ENCODE results near the gene KCNN4. TPM values are rescaled to one million over a fixed set of nuclear protein-coding genes. Genes with fewer than 3 reads are reported as not detected.

KCNN4 gene
- total RNA-seq, 1 experiment from 2014 or later = 45.9 TPM

DNA sequence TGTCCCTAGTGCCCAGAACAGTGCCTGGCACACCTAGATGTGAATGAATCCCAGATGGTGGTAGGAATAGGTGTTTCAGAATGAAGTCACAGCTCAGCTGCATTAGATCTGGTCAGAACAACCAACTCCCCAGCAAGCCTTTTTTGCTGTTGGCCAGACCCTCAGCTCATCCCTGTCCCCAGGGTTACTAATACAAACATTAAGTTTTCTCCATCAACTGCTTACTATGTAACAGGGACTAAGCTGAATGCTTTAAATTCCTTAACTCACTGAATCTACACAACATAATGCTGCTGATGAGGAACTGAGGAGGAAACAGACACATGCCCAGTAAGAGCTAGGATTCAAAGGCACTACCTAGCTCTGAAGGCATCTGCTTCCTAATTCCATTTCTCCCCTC is 44.8 kb downstream of the KCNN4 start:
- H3K4me1 Mint-ChIP-seq (ENCODE audit: insufficient read depth, unreplicated experiment) = peaks cover 22% of the 10 kb centered on the region
- POLR2A ChIA-PET = interaction anchor here (1.1 to 1.2 kb wide), 2 partner anchors 21 to 44 kb away, joined by 3 read pairs; no protein-coding TSS in a partner anchor
- peaks cover 71% of the 10 kb centered on the region for H3K36me3 Mint-ChIP-seq (ENCODE audit: insufficient read depth, unreplicated experiment)
- no peak overlapping the region for H3K4me3 Mint-ChIP-seq (ENCODE audit: unreplicated experiment)
- no peaks in the 10 kb centered on the region for H3K27me3 Mint-ChIP-seq (ENCODE audit: insufficient read depth, unreplicated experiment)
- intact Hi-C loops (cut with micrococcal nuclease) = no loop called here
- peak overlapping the region; percentile 9 for H3K27ac Mint-ChIP-seq (ENCODE audit: low read depth, unreplicated experiment)
- BruUV-seq (replicated peaks) = no TSS peak
- TF ChIP-seq, protein P1, sequence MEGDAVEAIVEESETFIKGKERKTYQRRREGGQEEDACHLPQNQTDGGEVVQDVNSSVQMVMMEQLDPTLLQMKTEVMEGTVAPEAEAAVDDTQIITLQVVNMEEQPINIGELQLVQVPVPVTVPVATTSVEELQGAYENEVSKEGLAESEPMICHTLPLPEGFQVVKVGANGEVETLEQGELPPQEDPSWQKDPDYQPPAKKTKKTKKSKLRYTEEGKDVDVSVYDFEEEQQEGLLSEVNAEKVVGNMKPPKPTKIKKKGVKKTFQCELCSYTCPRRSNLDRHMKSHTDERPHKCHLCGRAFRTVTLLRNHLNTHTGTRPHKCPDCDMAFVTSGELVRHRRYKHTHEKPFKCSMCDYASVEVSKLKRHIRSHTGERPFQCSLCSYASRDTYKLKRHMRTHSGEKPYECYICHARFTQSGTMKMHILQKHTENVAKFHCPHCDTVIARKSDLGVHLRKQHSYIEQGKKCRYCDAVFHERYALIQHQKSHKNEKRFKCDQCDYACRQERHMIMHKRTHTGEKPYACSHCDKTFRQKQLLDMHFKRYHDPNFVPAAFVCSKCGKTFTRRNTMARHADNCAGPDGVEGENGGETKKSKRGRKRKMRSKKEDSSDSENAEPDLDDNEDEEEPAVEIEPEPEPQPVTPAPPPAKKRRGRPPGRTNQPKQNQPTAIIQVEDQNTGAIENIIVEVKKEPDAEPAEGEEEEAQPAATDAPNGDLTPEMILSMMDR (IDR thresholded peaks at IDR 0.05; ENCODE audit: unreplicated experiment) = no peak
- CTCF ChIA-PET = interaction anchor here (1.0 to 1.9 kb wide), 2 partner anchors 10 to 49 kb away, joined by 4 to 8 read pairs; no protein-coding TSS in a partner anchor
- DNase-seq (ENCODE audit: unreplicated experiment) = no peak
- H3K9me3 Mint-ChIP-seq (ENCODE audit: unreplicated experiment) = no peaks in the 10 kb centered on the region

DNA sequence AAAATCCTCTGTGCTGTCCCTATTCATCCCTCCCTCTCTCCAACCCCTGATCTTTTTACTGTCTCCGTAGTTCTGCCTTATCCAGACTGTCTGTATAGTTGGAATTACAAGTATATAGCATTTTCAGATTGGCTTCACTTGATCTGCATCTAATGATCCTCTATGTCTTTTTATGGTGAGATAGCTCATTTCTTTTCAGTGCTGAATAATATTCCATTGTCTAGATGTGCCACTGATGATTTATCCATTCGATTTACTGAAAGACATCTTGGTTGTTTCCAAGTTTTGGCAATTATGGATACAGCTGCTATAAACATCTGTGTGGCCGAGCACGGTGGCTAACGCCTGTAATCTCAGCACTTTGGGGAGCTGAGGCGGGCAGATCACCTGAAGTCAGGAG is 45.8 kb downstream of the KCNN4 start:
- Mint-ChIP-seq H3K27ac (ENCODE audit: low read depth, unreplicated experiment) (no peak overlapping the region), H3K27me3 (ENCODE audit: insufficient read depth, unreplicated experiment) (no peaks in the 10 kb centered on the region), H3K4me1 (ENCODE audit: insufficient read depth, unreplicated experiment) (peaks cover 14% of the 10 kb centered on the region), H3K36me3 (ENCODE audit: insufficient read depth, unreplicated experiment) (peaks cover 71% of the 10 kb centered on the region), H3K9me3 (ENCODE audit: unreplicated experiment) (no peaks in the 10 kb centered on the region), H3K4me3 (ENCODE audit: unreplicated experiment) (no peak overlapping the region)
- BruUV-seq (replicated peaks) = no TSS peak
- DNase-seq (ENCODE audit: unreplicated experiment) = no peak
- intact Hi-C loops (cut with micrococcal nuclease) = no loop called here
- ChIA-PET POLR2A (interaction anchor here (1.1 kb wide), 1 partner anchor 13 kb away, joined by 3 read pairs; no protein-coding TSS in a partner anchor), CTCF (interaction anchor here (0.7 to 0.8 kb wide), 2 partner anchors 18 to 75 kb away, joined by 3 to 4 read pairs; no protein-coding TSS in a partner anchor)
- TF ChIP-seq, protein P1 (IDR thresholded peaks at IDR 0.05; ENCODE audit: unreplicated experiment) = no peak

DNA sequence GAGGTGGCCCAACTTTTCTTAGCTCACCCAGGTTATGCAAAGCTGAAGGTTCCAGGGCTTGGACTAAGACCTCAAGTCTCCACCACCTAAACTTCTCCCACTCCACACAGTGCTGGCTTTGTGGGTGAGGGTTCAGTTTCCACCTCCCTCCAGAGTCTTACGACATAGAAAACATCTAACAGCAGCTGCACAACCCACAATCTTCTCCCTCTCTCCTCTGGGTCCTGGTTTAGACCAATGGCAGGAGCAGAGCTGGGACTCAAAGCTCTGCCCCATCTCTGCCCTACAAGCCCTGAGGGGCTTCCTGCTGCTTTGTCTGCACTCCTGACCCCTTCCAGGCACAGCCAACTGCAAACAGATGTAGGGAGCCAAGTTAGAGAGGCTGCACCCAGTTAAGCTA is 48.9 kb downstream of the KCNN4 start:
- no peak for DNase-seq (ENCODE audit: unreplicated experiment)
- no peak overlapping the region for H3K27ac Mint-ChIP-seq (ENCODE audit: low read depth, unreplicated experiment)
- ChIA-PET POLR2A (no interaction called here), CTCF (interaction anchor here (1.0 kb wide), 1 partner anchor 10 kb away, joined by 3 read pairs; no protein-coding TSS in a partner anchor)
- H3K9me3 Mint-ChIP-seq (ENCODE audit: unreplicated experiment) = no peaks in the 10 kb centered on the region
- peaks cover 64% of the 10 kb centered on the region for H3K36me3 Mint-ChIP-seq (ENCODE audit: insufficient read depth, unreplicated experiment)
- no peak overlapping the region for H3K4me3 Mint-ChIP-seq (ENCODE audit: unreplicated experiment)
- H3K4me1 Mint-ChIP-seq (ENCODE audit: insufficient read depth, unreplicated experiment) = no peaks in the 10 kb centered on the region
- intact Hi-C loops (cut with micrococcal nuclease) = no loop called here
- TF ChIP-seq, protein P1 (IDR thresholded peaks at IDR 0.05; ENCODE audit: unreplicated experiment) = no peak
- BruUV-seq (replicated peaks) = no TSS peak
- H3K27me3 Mint-ChIP-seq (ENCODE audit: insufficient read depth, unreplicated experiment) = no peaks in the 10 kb centered on the region

DNA sequence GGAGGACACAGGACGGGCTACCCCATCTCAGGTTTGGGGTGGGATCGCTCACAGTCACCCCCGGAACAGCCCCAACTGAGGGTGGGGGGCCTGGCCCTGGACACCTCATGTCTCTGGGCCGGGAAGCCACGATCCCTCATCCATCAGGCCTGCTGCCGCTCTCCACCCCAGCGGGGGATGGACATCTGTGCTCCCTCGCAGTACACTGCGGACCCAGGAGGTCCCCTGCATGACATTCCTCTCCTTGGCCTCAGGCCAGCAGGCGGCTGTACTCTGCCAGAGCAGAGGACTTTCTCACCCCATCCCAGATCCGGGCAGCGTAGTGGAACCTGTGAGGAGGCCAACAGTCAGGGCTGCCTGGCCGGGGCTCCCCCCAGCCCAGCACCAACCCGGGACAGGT is 49.4 kb downstream of the KCNN4 start:
- CTCF ChIA-PET = no interaction called here
- Mint-ChIP-seq H3K27ac (ENCODE audit: low read depth, unreplicated experiment) (no peak overlapping the region), H3K9me3 (ENCODE audit: unreplicated experiment) (no peaks in the 10 kb centered on the region), H3K36me3 (ENCODE audit: insufficient read depth, unreplicated experiment) (peaks cover 59% of the 10 kb centered on the region), H3K4me1 (ENCODE audit: insufficient read depth, unreplicated experiment) (no peaks in the 10 kb centered on the region), H3K27me3 (ENCODE audit: insufficient read depth, unreplicated experiment) (no peaks in the 10 kb centered on the region), H3K4me3 (ENCODE audit: unreplicated experiment) (no peak overlapping the region)
- BruUV-seq (replicated peaks) = TSS peak; percentile 19
- POLR2A ChIA-PET = interaction anchor here (0.6 to 1.2 kb wide), 2 partner anchors 24 to 61 kb away, joined by 4 read pairs; partner anchors contain the start of gene PLAUR
- no peak for DNase-seq (ENCODE audit: unreplicated experiment)
- intact Hi-C loops (cut with micrococcal nuclease) = no loop called here
- TF ChIP-seq, protein P1 (IDR thresholded peaks at IDR 0.05; ENCODE audit: unreplicated experiment) = no peak
